Mucosa of descending colon (tissue), 3 donors: ENCODE data around the gene MOGAT3. TPM values are rescaled to one million over a fixed set of nuclear protein-coding genes. Genes with fewer than 3 reads are reported as not detected.

ENCODE experiments used
- ATAC-seq: fragments of 200-7000 bp; cut with Tn5 transposase; one replicate; pipeline ENCODE4 v1.9.1; 2020; ENCODE audit warnings: mild to moderate bottlenecking, moderate library complexity
- DNase-seq, 3 donors: peaks; one replicate each; pipeline ENCODE4 v3.0.0-alpha.2; 2020
- H3K36me3 ChIP-seq: fragments of 200-600 bp; one replicate; pipeline ENCODE4 v1.8.0; 2021; ENCODE audit warnings: low read depth, mild to moderate bottlenecking
- H3K4me1 ChIP-seq: fragments of 200-600 bp; one replicate; pipeline ENCODE4 v1.8.0; 2021; ENCODE audit warnings: low read depth, mild to moderate bottlenecking
- H3K4me3 ChIP-seq: fragments of 200-600 bp; one replicate; pipeline ENCODE4 v1.8.0; 2021; ENCODE audit warnings: mild to moderate bottlenecking
- H3K9me3 ChIP-seq: fragments of 200-600 bp; one replicate; pipeline ENCODE4 v1.8.0; 2021; ENCODE audit warnings: mild to moderate bottlenecking
- intact Hi-C, 2 donors: fragments of 100-400 bp; cut with DNase I in 1 of 2; cut with micrococcal nuclease in 1 of 2; formaldehyde crosslinking; loops; one replicate each; pipeline versions ENCODE4 v1.11.0 to v1.11.1; 2022; cut with DNase I, micrococcal nuclease
- microRNA-seq: library from miRNA; unstranded; fragments of <30 nt; microRNA quantifications from one replicate; pipeline ENCODE4, GENCODE V29; 2019
- total RNA-seq, 3 donors: library from RNA; stranded (reverse); fragmentation: NEBNext Ultra II Directional in 2 of 3; extraction: Animal tissue kit (Norgen Biotek cat#: 25700) in 2 of 3; gene quantifications; one replicate each; pipeline versions ENCODE4 v1.2.1 to v1.2.4, GENCODE V29; 2021 to 2023
- TF ChIP-seq, protein P1 (sequence below): fragments of 200-600 bp; IDR thresholded peaks from one replicate; pipeline ENCODE4 v1.8.0; 2022; ENCODE audit warnings: antibody characterized with exemption, mild to moderate bottlenecking
- donor health status: DM: no; HTN: no; CAD: no; lungs with moderate emphysema.
- donor health status: DM: no; HTN: no; CAD: no.
- donor health status: DM: no; HTN: yes; CAD: no.

The MOGAT3 gene
- total RNA-seq, 3 donors from 2014 or later, result 27.9 to 66.2 (median 58.3) TPM

- ATAC-seq, result peak; percentile 97
- TF ChIP-seq, protein P1, sequence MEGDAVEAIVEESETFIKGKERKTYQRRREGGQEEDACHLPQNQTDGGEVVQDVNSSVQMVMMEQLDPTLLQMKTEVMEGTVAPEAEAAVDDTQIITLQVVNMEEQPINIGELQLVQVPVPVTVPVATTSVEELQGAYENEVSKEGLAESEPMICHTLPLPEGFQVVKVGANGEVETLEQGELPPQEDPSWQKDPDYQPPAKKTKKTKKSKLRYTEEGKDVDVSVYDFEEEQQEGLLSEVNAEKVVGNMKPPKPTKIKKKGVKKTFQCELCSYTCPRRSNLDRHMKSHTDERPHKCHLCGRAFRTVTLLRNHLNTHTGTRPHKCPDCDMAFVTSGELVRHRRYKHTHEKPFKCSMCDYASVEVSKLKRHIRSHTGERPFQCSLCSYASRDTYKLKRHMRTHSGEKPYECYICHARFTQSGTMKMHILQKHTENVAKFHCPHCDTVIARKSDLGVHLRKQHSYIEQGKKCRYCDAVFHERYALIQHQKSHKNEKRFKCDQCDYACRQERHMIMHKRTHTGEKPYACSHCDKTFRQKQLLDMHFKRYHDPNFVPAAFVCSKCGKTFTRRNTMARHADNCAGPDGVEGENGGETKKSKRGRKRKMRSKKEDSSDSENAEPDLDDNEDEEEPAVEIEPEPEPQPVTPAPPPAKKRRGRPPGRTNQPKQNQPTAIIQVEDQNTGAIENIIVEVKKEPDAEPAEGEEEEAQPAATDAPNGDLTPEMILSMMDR, result peak; percentile 9
- H3K4me1 ChIP-seq, result peaks cover 9% of the 10 kb centered on the region
Measured at GRCh38 chr7:101153969-101154692, 46.7 kb downstream of the MOGAT3 start, which contains the start of gene AP1S1. Gene AP1S1, plus strand, starts transcription at chr7:101154476. Its CDS starts 39 bp downstream, at chr7:101154515.

GRCh38 chr7:101151908-101152651 is 48.8 kb downstream of the MOGAT3 start:
- no peak overlapping the region for H3K4me3 ChIP-seq
- H3K36me3 ChIP-seq, result no peaks in the 10 kb centered on the region
- TF ChIP-seq, protein P1, result no peak
- peaks cover 5% of the 10 kb centered on the region for H3K4me1 ChIP-seq
- intact Hi-C loops, result loop anchor here in 1 of 2 donors (10.0 kb wide), 1 partner anchor 133 kb away; no protein-coding TSS in a partner anchor
- no peak for ATAC-seq
- no peaks in the 10 kb centered on the region for H3K9me3 ChIP-seq
- DNase-seq, result no peak

More at GRCh38 chr7:101153969-101154692, 46.7 kb downstream of the MOGAT3 start, which contains the start of gene AP1S1:
- no peaks in the 10 kb centered on the region for H3K9me3 ChIP-seq
- intact Hi-C loops, result loop anchor here in 1 of 2 donors (10.0 kb wide), 1 partner anchor 131 kb away; no protein-coding TSS in a partner anchor
- no peaks in the 10 kb centered on the region for H3K36me3 ChIP-seq
- DNase-seq, result peak; percentile 96 to 97 (median 96)
- peak within 1 kb of the TSS; percentile 68 for H3K4me3 ChIP-seq

Small RNAs within 50 kb of the gene (microRNA-seq; reads per million reads assigned to microRNA genes)
- gene MIR4653, result not detected

Other genes with a start within 250 kb of the MOGAT3 start
- 100 to 1,000 TPM; 357 to 848 (median 814) TPM for gene MUC12, start 231.5 kb downstream of the MOGAT3 start, total RNA-seq
- 10 to 100 TPM; 12.4 to 28.4 (median 22.2) TPM for gene MUC17, start 181.0 kb downstream of the MOGAT3 start, total RNA-seq
- 10 to 100 TPM; 47.9 to 55.3 (median 53.9) TPM for gene TRIM56, start 115.6 kb downstream of the MOGAT3 start, total RNA-seq
- 1 to 10 TPM in 2 of 3 donors, under 1 TPM in 1; 0.55 to 2.9 (median 1.6) TPM for gene SERPINE1, start 73.9 kb downstream of the MOGAT3 start, total RNA-seq
- gene AP1S1, start 46.6 kb downstream of the MOGAT3 start, total RNA-seq, result 10 to 100 TPM; 32.3 to 83.6 (median 63.9) TPM
- under 1 TPM; 0.38 to 0.84 (median 0.46) TPM for gene VGF, start 35.5 kb downstream of the MOGAT3 start, total RNA-seq
- not detected for gene NAT16, start 20.7 kb downstream of the MOGAT3 start, total RNA-seq
- 10 to 100 TPM; 72.9 to 91.8 (median 87.2) TPM for gene PLOD3, start 16.5 kb upstream of the MOGAT3 start, total RNA-seq
- gene ZNHIT1, start 17.1 kb upstream of the MOGAT3 start, total RNA-seq, result 10 to 100 TPM; 58.7 to 97.0 (median 79.0) TPM
- gene CLDN15, start 36.8 kb upstream of the MOGAT3 start, total RNA-seq, result 10 to 100 TPM; 14.6 to 23.7 (median 15.9) TPM
- 100 to 1,000 TPM; 131 to 168 (median 134) TPM for gene FIS1, start 44.0 kb upstream of the MOGAT3 start, total RNA-seq
- gene IFT22, start 120.8 kb upstream of the MOGAT3 start, total RNA-seq, result 10 to 100 TPM in 1 of 3 donors, 1 to 10 TPM in 2; 5.0 to 23.5 (median 5.5) TPM
- not detected for gene COL26A1, start 161.8 kb upstream of the MOGAT3 start, total RNA-seq